HG03066 (cell line): ENCODE measurements around the gene ASCC2.

Source experiments
- ATAC-seq: cut with Tn5 transposase; IDR thresholded peaks from one replicate; pipeline ENCODE4 v1.9.1; 2021; ENCODE audit warnings: low read depth; ENCODE audit not compliant: unreplicated experiment

The ASCC2 gene

DNA sequence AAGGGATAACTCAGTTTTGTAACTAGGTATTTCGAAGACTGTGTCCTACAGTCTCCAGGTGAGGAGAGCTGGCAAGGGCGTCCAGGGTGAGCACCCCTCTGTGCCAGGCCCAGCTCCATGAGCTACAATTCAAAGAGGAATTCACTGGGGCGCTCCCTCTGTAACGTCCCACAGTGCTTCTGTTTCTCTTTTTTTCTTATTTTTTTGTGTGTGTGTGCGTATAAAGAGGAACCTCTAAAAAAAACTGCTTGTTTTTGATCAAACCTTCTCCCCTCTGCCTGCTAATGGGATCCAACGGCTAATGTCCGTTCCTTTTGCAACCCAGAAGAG is 17.1 kb downstream of the ASCC2 start:
- no peak for ATAC-seq

DNA sequence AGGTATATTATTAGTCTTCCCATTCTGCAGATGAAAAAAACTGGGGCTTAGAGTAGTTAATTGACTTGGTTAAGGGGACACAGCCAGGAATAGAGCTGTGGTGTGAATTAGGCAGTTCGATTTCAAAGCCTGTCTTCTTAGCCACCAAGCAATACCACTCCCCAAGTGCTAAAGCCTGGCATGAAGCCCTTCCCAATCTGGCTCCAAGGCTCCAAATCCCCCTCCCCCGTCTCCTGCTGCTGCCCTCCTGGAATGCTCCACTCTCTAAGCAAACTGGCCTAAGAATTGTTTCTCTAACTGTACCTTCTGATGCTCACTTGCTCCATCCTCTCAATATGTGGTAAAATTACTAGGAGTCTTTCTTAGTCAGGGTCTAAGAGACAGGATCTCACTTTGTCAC is 18.6 kb downstream of the ASCC2 start:
- no peak for ATAC-seq

- ATAC-seq: no peak
Measured at GRCh38 chr22:29817724-29818123, 20.4 kb downstream of the ASCC2 start.

DNA sequence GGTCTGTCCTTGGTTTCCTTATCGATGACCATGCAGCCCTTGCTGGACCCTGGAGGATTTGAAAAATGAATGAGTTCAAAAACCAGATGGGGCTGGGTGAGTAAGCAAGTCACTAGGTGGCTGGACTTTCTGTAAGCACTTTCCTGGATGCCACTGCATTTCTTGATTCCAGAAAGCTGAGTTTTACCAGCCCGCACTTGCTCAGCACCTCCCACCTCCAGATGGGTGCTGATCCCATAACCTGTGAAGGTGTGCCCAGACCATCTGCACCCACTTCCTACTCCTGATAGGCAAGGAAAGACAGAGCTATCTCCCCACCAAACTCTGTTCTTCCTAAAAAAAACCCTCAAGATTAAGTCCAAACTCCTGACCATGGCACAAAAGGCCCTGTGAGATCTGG is 21.1 kb downstream of the ASCC2 start:
- no peak for ATAC-seq

- no peak for ATAC-seq
Measured at GRCh38 chr22:29816539-29816938, 21.5 kb downstream of the ASCC2 start.

GRCh38 chr22:29816128-29816527 is 21.9 kb downstream of the ASCC2 start:
- no peak for ATAC-seq

GRCh38 chr22:29815580-29815979 is 22.5 kb downstream of the ASCC2 start:
- no peak for ATAC-seq

GRCh38 chr22:29814003-29814402 is 24.1 kb downstream of the ASCC2 start:
- no peak for ATAC-seq

GRCh38 chr22:29813563-29813962 is 24.5 kb downstream of the ASCC2 start:
- ATAC-seq: no peak

- ATAC-seq: no peak
Measured at GRCh38 chr22:29813126-29813525, 24.9 kb downstream of the ASCC2 start.

- ATAC-seq: no peak
Measured at GRCh38 chr22:29811377-29811776, 26.7 kb downstream of the ASCC2 start.

GRCh38 chr22:29810216-29810615 is 27.9 kb downstream of the ASCC2 start:
- no peak for ATAC-seq

DNA sequence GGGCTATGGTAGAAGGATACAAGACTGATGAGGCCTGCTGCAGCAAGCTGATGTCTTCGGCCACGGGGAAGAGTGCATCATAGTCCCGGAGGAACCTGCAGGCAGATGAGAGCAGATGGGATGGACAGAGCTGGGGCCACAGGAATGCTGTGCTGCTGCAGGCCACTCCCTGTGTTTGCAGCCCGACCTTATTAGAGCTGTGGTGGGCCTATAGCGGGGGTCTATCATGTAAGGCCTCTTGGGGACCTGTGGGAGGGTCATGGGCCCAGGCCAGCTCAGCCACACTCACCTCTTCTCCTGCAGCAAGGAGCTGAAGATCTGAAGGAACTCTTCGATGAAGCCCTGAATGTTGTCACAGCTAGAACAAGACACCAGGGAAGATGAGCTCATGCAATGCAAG is 31.9 kb downstream of the ASCC2 start:
- ATAC-seq: no peak

DNA sequence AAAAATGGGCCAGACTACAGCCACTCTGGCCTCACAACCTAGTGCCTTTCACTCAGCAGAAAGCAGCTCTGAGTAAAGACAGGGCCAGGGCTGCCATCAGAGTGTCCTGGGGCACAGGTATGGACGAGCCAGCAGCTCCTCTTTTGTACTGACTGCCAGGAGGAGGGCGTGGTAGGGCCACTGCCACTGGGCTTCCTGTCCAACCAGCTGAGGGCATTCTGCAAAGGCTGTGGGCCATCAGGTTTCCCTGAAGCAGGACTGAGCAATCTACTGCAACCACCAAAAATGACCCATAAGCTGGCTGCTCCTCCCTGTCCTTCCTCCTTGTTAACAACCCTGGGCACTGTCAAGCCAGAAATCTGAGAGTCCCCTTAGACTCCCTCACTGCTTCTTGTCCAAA is 33.1 kb downstream of the ASCC2 start:
- ATAC-seq: no peak

- ATAC-seq: no peak
Measured at GRCh38 chr22:29803190-29803589, 34.9 kb downstream of the ASCC2 start.

- no peak for ATAC-seq
Measured at GRCh38 chr22:29801796-29802195, 36.3 kb downstream of the ASCC2 start.

DNA sequence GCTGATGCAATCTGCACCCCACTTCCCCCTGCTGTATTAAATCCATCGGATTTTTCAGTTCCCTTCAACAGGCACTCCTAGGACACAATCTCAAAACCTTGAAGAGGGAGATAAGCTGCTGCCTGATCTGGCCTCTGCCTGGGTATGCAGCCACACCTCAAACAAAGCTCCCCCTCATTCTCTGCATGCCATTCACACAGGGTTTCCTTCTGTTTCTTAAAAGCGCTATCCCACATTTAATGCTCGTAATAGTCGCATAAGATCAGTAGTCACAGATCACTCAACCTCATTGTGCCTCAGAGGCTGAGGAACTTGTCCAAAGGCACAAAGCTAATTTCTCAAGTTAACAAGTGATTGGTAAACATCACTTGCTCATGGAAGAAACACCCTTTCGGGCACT is 36.9 kb downstream of the ASCC2 start:
- ATAC-seq: no peak

DNA sequence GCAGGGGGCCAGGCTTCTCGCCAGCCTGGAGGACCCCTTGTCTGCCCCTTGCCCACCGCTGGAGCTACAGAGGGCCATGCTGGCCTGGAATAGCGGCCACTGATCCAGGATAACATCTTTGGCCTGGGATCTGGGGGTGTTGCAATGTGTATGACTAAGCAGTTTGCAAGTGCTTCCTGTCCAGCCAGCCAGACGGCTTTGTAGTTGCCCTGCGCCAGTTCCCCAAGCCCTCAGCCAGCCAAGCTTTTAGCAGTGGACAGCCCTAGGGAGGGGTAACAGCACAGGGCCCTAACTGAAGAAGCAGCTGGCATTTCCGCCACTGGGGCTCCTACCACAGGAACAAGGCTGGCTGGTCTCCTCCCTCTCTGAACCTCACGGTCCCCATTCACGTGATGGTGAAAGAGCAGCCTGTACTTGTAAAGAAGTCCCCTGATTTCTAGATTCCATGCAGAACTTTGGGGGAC is 38.8 kb downstream of the ASCC2 start:
- no peak for ATAC-seq

DNA sequence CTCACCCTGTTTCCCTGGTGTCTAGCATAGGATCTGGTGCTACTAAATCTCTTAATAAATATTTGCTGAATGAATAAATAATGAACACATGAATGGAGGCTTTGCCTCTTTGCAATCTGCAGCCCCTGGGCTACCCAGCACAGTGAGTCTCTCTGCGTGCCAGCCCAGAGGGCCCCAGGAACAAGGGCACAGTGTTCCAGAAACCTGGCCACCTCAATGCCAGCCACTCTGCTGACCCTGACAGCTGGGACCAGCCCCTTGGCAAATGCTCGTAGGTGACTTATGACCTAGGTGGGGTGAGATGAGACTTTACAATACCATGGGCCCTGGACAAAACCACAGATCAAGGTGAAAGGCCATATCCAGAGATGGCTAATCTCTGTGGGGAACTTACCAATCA is 39.3 kb downstream of the ASCC2 start:
- ATAC-seq: no peak

GRCh38 chr22:29798318-29798717 is 39.8 kb downstream of the ASCC2 start:
- ATAC-seq: no peak

DNA sequence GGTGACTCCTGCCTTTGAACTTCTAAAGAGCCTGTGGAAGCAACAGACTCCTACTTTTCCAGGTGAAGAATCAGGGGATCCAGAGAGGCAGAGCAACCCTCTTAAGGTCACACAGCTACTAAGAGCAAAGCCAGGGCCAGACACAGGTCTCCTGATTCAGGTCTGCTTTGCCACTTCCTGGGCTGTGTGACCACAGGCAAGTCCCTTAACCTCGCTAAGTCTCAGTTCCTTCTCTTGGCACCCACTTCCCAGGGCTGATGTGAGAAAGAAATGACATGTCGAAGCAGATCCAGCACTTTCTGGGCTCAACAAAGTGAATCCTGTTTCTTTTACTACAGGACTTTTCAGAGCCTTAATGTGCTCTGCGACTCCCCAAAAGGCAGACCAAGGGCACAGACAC is 40.7 kb downstream of the ASCC2 start:
- no peak for ATAC-seq

DNA sequence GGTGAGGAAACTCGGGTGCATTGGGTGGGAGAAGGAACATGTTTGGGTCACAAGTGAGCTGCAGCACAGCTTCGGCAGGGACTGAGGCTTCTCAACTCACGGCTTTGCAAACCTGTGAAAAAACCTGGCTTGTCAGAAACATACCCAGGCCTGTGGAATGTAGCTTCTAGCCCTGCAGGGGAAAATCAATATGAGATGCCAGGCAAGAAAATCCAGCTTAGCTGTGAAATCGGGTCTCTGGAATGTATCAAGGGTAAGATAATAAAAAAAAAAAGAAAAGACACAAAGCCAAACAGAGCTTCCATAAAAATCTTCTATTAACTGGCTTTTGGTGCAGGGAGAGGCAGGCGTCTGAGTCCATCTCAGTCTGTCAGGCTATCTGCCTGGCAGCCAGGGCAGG is 42.4 kb downstream of the ASCC2 start:
- ATAC-seq: no peak

DNA sequence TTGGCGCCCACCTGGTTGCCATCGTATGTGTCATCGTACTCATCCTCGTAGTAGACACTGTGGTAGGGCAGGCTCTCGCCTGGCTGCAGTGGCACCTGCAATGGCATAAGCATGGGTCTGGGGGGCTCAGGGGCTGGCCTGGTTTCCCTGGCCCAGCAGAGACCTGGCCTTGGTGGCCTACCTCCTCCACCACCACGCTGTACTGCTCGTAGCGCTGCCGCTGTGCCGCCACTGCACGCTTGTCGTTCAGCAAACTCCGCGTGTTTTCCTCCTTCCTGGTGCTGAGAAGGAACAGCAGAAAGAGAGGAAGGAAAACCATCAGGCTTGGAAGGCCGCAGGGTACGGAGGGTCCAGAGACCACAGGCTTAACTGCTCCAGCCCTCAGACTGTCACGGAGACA is 44.7 kb downstream of the ASCC2 start:
- ATAC-seq: no peak

GRCh38 chr22:29790061-29790460 is 48.0 kb downstream of the ASCC2 start:
- ATAC-seq: no peak
